B cell (primary cell): ENCODE measurements around the gene EPOP.

ENCODE experiments used
- CTCF ChIP-seq: fragments of 200-600 bp; IDR thresholded peaks from one replicate; pipeline ENCODE4 v1.8.0; 2022; ENCODE audit warnings: antibody characterized with exemption, mild to moderate bottlenecking
- EZH2 ChIP-seq: IDR thresholded peaks from 2 replicates; pipeline ENCODE4 v1.6.1; 2012; ENCODE audit warnings: borderline replicate concordance, low read depth, mild to moderate bottlenecking, moderate library complexity, low read length; ENCODE audit not compliant: insufficient read depth, poor library complexity, severe bottlenecking

- TF ChIP-seq CTCF (no peak), EZH2 (peak; percentile 94)
These were observed 576 bp downstream of the EPOP start for GRCh38 chr17:38674014-38674748.
